HepG2 (cell line): ENCODE results near the gene SPIN1. TPM values are rescaled to one million over a fixed set of nuclear protein-coding genes. Genes with fewer than 3 reads are reported as not detected.

ENCODE experiments used
- ATAC-seq: fragments of 200-7000 bp; cut with Tn5 transposase; 3 replicates; pipeline ENCODE4 v1.9.1; 2020; ENCODE audit warnings: mild to moderate bottlenecking, moderate library complexity
- BruUV-seq: library from RNA; stranded (reverse); fragments of 400-500 nt; replicated peaks from 2 replicates; lab custom pipeline; 2021; lab: Mats Ljungman, UMichigan
- CTCF ChIA-PET: fragments of 300-600 bp; formaldehyde crosslinking; extraction: SDS; loops from one replicate; lab custom pipeline; 2021; ENCODE audit warnings: low total read pairs, inconsistent platforms, low intra/inter-chr PET ratio; lab: Yijun Ruan, JAX
- POLR2A ChIA-PET: fragments of 350-600 bp; sonication (Branson Sonifier 250); formaldehyde crosslinking; loops from one replicate; lab custom pipeline; 2020; ENCODE audit warnings: antibody characterized with exemption, inconsistent platforms; lab: Yijun Ruan, JAX
- DNase-seq: peaks from one replicate; pipeline ENCODE4 v3.0.0-alpha.2; 2015; ENCODE audit warnings: low spot score
- FAIRE-seq: peaks from 3 replicates; lab custom pipeline; 2011; peaks lifted over from hg19 to GRCh38; lab: Jason Lieb, UNC
- H2AFZ ChIP-seq: one replicate; pipeline ENCODE4 v1.6.1; 2011; ENCODE audit warnings: low read length, inconsistent platforms
- H3K27ac ChIP-seq: fragments of 300-600 bp; 3 replicates; pipeline ENCODE4 v1.8.0; 2011; ENCODE audit warnings: mixed run types, mild to moderate bottlenecking, mixed read lengths, low read length, inconsistent platforms; ENCODE audit not compliant: insufficient read depth; ENCODE audit errors: extremely low read length
- H3K27me3 ChIP-seq, 2 experiments: fragments of 200-600 bp in 1 of 2; 2 replicates in 1 of 2; 3 replicates in 1 of 2; pipeline versions ENCODE4 v1.6.0 to v1.8.0; 2011; ENCODE audit warnings: low read length in 2 of 2, mild to moderate bottlenecking in 2 of 2, moderate library complexity in 2 of 2, inconsistent platforms in 1 of 2; ENCODE audit not compliant: insufficient read depth in 2 of 2, control insufficient read depth in 1 of 2
- H3K36me3 ChIP-seq, 2 experiments: fragments of 200-600 bp in 1 of 2; replicated peaks in 1 of 2; 2 replicates in 1 of 2; 3 replicates in 1 of 2; pipeline versions ENCODE4 v1.5.1 to v1.8.0; 2011; ENCODE audit warnings: low read length in 2 of 2, inconsistent platforms in 1 of 2; ENCODE audit not compliant: insufficient read depth in 2 of 2, control insufficient read depth in 1 of 2
- H3K4me1 ChIP-seq: 2 replicates; pipeline ENCODE4 v1.5.1; 2012; ENCODE audit warnings: low read length, inconsistent platforms; ENCODE audit not compliant: insufficient read depth
- H3K4me2 ChIP-seq: 2 replicates; pipeline ENCODE4 v1.6.0; 2011; ENCODE audit warnings: low read depth, low read length, inconsistent platforms
- H3K4me3 ChIP-seq, 3 experiments: fragments of 200-600 bp in 1 of 3; sonication (generic), shearing (Covaris generic) in 1 of 3; replicated peaks in 1 of 3; 2 replicates each; pipeline ENCODE4 v1.5.1; 2011 to 2016; ENCODE audit warnings: low read length in 3 of 3, inconsistent platforms in 2 of 3, low read depth in 2 of 3, mild to moderate bottlenecking in 2 of 3, control low read depth in 1 of 3, mixed read lengths in 1 of 3; ENCODE audit not compliant: insufficient read depth in 1 of 3
- H3K79me2 ChIP-seq: one replicate; pipeline ENCODE4 v1.6.1; 2011; ENCODE audit warnings: low read length, inconsistent platforms; ENCODE audit not compliant: insufficient read depth
- H3K9ac ChIP-seq: 2 replicates; pipeline ENCODE4 v1.6.0; 2011; ENCODE audit warnings: mild to moderate bottlenecking, low read depth, low read length, inconsistent platforms; ENCODE audit not compliant: insufficient read depth
- H3K9me3 ChIP-seq: 2 replicates; pipeline ENCODE4 v1.5.1; 2012; ENCODE audit warnings: mild to moderate bottlenecking, low read length
- H4K20me1 ChIP-seq: 2 replicates; pipeline ENCODE4 v1.6.0; 2011; ENCODE audit warnings: inconsistent platforms, mild to moderate bottlenecking, low read length, moderate library complexity; ENCODE audit not compliant: insufficient read depth
- CENPBD1 ChIP-seq: sonication (generic); formaldehyde crosslinking; IDR thresholded peaks from 2 replicates; pipeline ENCODE4 v1.8.0; 2022; ENCODE audit warnings: missing genetic modification reagents, low read depth, mild to moderate bottlenecking, borderline replicate concordance
- HNF1A ChIP-seq, 2 experiments: sonication (generic) in 1 of 2; formaldehyde crosslinking in 1 of 2; IDR thresholded peaks; 2 replicates each; pipeline versions ENCODE4 v1.4.0 to v1.6.1; 2016 to 2020; ENCODE audit warnings: borderline replicate concordance in 1 of 2, low read depth in 1 of 2, mild to moderate bottlenecking in 1 of 2, missing genetic modification reagents in 1 of 2
- MAFF ChIP-seq: IDR thresholded peaks from 2 replicates; pipeline ENCODE4 v1.6.1; 2011; ENCODE audit warnings: low read depth, low read length, improper control_type of control experiment
- MAFK ChIP-seq, 2 experiments: IDR thresholded peaks in 1 of 2; conservative IDR thresholded peaks in 1 of 2; 2 replicates each; pipeline ENCODE4 v1.6.1; 2011; ENCODE audit warnings: improper control_type of control experiment in 2 of 2, low read length in 2 of 2
- MIER3 ChIP-seq: IDR thresholded peaks from 2 replicates; pipeline ENCODE4 v1.6.1; 2016; ENCODE audit warnings: missing compliant biosample characterization, borderline replicate concordance
- SMAD3 ChIP-seq: sonication (generic); formaldehyde crosslinking; IDR thresholded peaks from 2 replicates; pipeline ENCODE4 v1.4.0; 2020; ENCODE audit warnings: missing genetic modification reagents
- THAP9 ChIP-seq: sonication (generic); formaldehyde crosslinking; IDR thresholded peaks from 2 replicates; pipeline ENCODE4; 2020; ENCODE audit warnings: missing genetic modification reagents, mild to moderate bottlenecking, borderline replicate concordance
- ZBTB21 ChIP-seq: sonication (generic); formaldehyde crosslinking; IDR thresholded peaks from 2 replicates; pipeline ENCODE4 v1.4.0; 2020; ENCODE audit warnings: missing genetic modification reagents
- WGBS: methylation state at CpG from one replicate; pipeline ENCODE4 v1.1.6; 2017; ENCODE audit warnings: low lambda C conversion rate; 5-methylcytosine and 5-hydroxymethylcytosine counted together
- in situ Hi-C: cut with HindIII; loops from 2 replicates; pipeline ENCODE4 v1.10.0; 2017; ENCODE audit warnings: low pct_unique_long_range_greater_than_20kb; ENCODE audit not compliant: extremely low pct_ligation_motif_present
- intact Hi-C: fragments of 100-400 bp; cut with micrococcal nuclease; formaldehyde crosslinking; loops from one replicate; pipeline ENCODE4 v1.10.0; 2022; ENCODE audit not compliant: unreplicated experiment
- polyA plus RNA-seq, 8 experiments: library from polyadenylated mRNA; depleted of rRNA in 3 of 8; stranded (reverse) in 7 of 8; unstranded in 1 of 8; fragments of >200 nt; fragmentation: Illumina TruSeq in 4 of 8; extraction: Trizol in 4 of 8; gene quantifications; 2 replicates each; pipeline versions ENCODE4 v1.2.1 to v1.2.3, GENCODE V29; 2011 to 2016; ENCODE audit warnings: low read depth in 4 of 8, missing spikeins in 1 of 8, mixed read lengths in 1 of 8; ENCODE audit not compliant: insufficient read depth in 1 of 8
- total RNA-seq, 5 experiments: library from RNA; depleted of rRNA; stranded (reverse); fragments of >200 nt; fragmentation: Illumina TruSeq; extraction: Trizol; gene quantifications; 2 replicates each; pipeline ENCODE4 v1.2.3, GENCODE V29; 2016; ENCODE audit warnings: low read depth in 1 of 5

The SPIN1 gene
- total and polyA plus RNA-seq, 2 of the 13 experiments (the other 11 are each of a cell fraction or from before 2014, with no cell fraction given) = 20.0 to 24.3 TPM

- H3K4me1 ChIP-seq = peaks cover 23% of the 10 kb centered on the region
- H2AFZ ChIP-seq = no peak overlapping the region
- WGBS = 95% methylated on average over 3 of the region's 3 CpGs
- FAIRE-seq = no peak
- H3K4me2 ChIP-seq = peak overlapping the region; percentile 74; the same call in 1 of the 2 replicates
- H3K27ac ChIP-seq = no peak overlapping the region
- CTCF ChIA-PET = no interaction called here
- no peak for DNase-seq
- intact Hi-C loops = no loop called here
- peaks cover 56% of the 10 kb centered on the region for H3K79me2 ChIP-seq
- peaks cover 6% of the 10 kb centered on the region; the same call in 1 of the 2 replicates for H4K20me1 ChIP-seq
- no peaks in the 10 kb centered on the region for H3K9me3 ChIP-seq
- H3K9ac ChIP-seq = no peak overlapping the region
- POLR2A ChIA-PET = no interaction called here
- ATAC-seq = no peak
- TF ChIP-seq THAP9 (CRISPR knock-in tag) (no peak), MAFF (peak; percentile 91), SMAD3 (CRISPR knock-in tag) (no peak), MAFK (conservative IDR thresholded peaks at IDR 0.05 in 1 of 2, IDR thresholded peaks at IDR 0.05 in 1 of 2; ENCODE audit: low read length in 2 of 2) (peak; percentile 89 to 92), CENPBD1 (CRISPR knock-in tag) (no peak), HNF1A (IDR thresholded peaks at IDR 0.05; ENCODE audit: low read depth) (no peak), HNF1A (CRISPR knock-in tag; IDR thresholded peaks at IDR 0.05; ENCODE audit: borderline replicate concordance) (no peak), ZBTB21 (CRISPR knock-in tag) (no peak), MIER3 (CRISPR knock-in tag) (no peak)
- in situ Hi-C loops = no loop called here
- no TSS peak for BruUV-seq
- H3K27me3 ChIP-seq = no peaks in the 10 kb centered on the region; a peak in 1 of 5 replicates
- H3K36me3 ChIP-seq = no peaks in the 10 kb centered on the region
- H3K4me3 ChIP-seq = no peak overlapping the region
Observed at GRCh38 chr9:88390371-88390990, 2.2 kb downstream of the SPIN1 start.
